SK-N-MC (cell line): ENCODE results near the gene MALRD1.

ENCODE experiments used
- EZH2 ChIP-seq: fragments of 200-600 bp; sonication (generic); IDR thresholded peaks from one replicate; pipeline ENCODE4 v1.6.1; 2017; ENCODE audit warnings: antibody characterized with exemption
- POLR2AphosphoS5 ChIP-seq: IDR thresholded peaks from 2 replicates; pipeline ENCODE4 v1.6.1; 2012; ENCODE audit warnings: mild to moderate bottlenecking, low read depth, low read length, borderline replicate concordance

DNA sequence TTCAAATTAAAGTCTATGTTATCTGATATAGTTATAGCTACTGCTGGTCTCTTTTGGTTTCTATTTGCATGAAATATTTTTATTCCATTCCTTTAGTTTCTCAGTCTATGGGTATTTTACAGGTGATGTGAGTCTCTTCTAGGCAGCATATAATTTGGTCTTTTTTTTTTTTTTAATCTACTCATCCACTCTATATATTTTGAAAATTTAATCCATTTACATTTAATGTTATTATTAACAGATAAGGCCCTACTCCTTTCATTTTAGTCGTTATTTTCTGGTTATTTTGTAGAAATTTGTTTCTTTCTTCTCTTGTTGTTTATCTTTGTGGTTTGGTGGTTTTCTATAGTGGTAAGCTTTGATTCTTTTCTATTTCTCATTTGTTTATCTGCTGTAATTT lies 58.8 kb downstream of the MALRD1 start:
- TF ChIP-seq EZH2 (no peak), POLR2AphosphoS5 (no peak)
